ENCODE data around the gene GATB. TPM values are rescaled to one million over a fixed set of nuclear protein-coding genes. Genes with fewer than 3 reads are reported as not detected.

GATB gene
- total and polyA plus RNA-seq, 2 experiments from 2014 or later, result 17.7 to 18.9 TPM

GRCh38 chr4:151727365-151727764, 33.4 kb downstream of the GATB start:
- ATAC-seq (no peak), DNase-seq (ENCODE audit: low spot score) (no peak)
- H3F3A ChIP-seq (replicated peaks; ENCODE audit: low read depth), result no peaks in the 10 kb centered on the region
- no peaks in the 10 kb centered on the region for H3K27me3 ChIP-seq (ENCODE audit: insufficient read depth)
- Mint-ChIP-seq H3K36me3 (ENCODE audit: low read depth) (peaks cover 20% of the 10 kb centered on the region), H3K4me1 (peaks cover 4% of the 10 kb centered on the region; the same call in 1 of the 3 replicates), H3K4me3 (no peak overlapping the region), H3K9me3 (peaks cover 13% of the 10 kb centered on the region), H3K27ac (no peak overlapping the region), H3K27me3 (ENCODE audit: insufficient read depth, low read depth, poor library complexity) (peaks cover 5% of the 10 kb centered on the region)
- H3K9me2 ChIP-seq (ENCODE audit: insufficient read depth), result peaks cover 5% of the 10 kb centered on the region; the same call in 1 of the 2 replicates
- no peaks in the 10 kb centered on the region for H3K36me3 ChIP-seq (ENCODE audit: insufficient read depth)
- no peak overlapping the region for H2AFZ ChIP-seq
- H3K79me2 ChIP-seq (replicated peaks; ENCODE audit: insufficient read depth), result no peaks in the 10 kb centered on the region
- H3K27ac ChIP-seq (ENCODE audit: low read depth), result no peak overlapping the region
- no peaks in the 10 kb centered on the region for H4K20me1 ChIP-seq (replicated peaks; ENCODE audit: insufficient read depth)
- no peaks in the 10 kb centered on the region for H3K4me1 ChIP-seq (ENCODE audit: insufficient read depth)
- H3K4me2 ChIP-seq, result no peak overlapping the region
- no peak overlapping the region for H3K4me3 ChIP-seq
- TF ChIP-seq ZNF462 (CRISPR knock-in tag; IDR thresholded peaks at IDR 0.05), result no peak
- TF ChIP-seq CREB1 (CRISPR knock-in tag; IDR thresholded peaks at IDR 0.05; ENCODE audit: low read depth), result no peak
- no peak for TF ChIP-seq STAT1 (IDR thresholded peaks at IDR 0.05; ENCODE audit: unreplicated experiment)
- no peak for TF ChIP-seq POLR2AphosphoS5 (IDR thresholded peaks at IDR 0.05; ENCODE audit: low read depth)
- TF ChIP-seq ETS1 (IDR thresholded peaks at IDR 0.05), result no peak
- no peak for TF ChIP-seq CTCF (conservative IDR thresholded peaks at IDR 0.05; ENCODE audit: low read depth in 2 of 2)
- no peak for TF ChIP-seq REST (IDR thresholded peaks at IDR 0.05; ENCODE audit: unreplicated experiment)
- TF ChIP-seq ZNF331 (CRISPR knock-in tag; IDR thresholded peaks at IDR 0.05; ENCODE audit: low read depth), result no peak
- no peak for TF ChIP-seq ZNF114 (CRISPR knock-in tag; IDR thresholded peaks at IDR 0.05)
- no peak for TF ChIP-seq NANOG (IDR thresholded peaks at IDR 0.05; ENCODE audit: borderline replicate concordance)
- TF ChIP-seq JUNB (IDR thresholded peaks at IDR 0.05; ENCODE audit: unreplicated experiment), result no peak
- no peak for TF ChIP-seq EZH2 (IDR thresholded peaks at IDR 0.05; ENCODE audit: low read depth, unreplicated experiment)
- TF ChIP-seq EZH2phosphoT487 (IDR thresholded peaks at IDR 0.05; ENCODE audit: unreplicated experiment), result no peak
